H1 (cell line): Measurements from ENCODE around the gene CDIPT. TPM values are rescaled to one million over a fixed set of nuclear protein-coding genes. Genes with fewer than 3 reads are reported as not detected.

Experiments
- CREB1 ChIP-seq: IDR thresholded peaks from 2 replicates; pipeline ENCODE4 v1.6.1; 2012; ENCODE audit warnings: inconsistent platforms
- EZH2 ChIP-seq: fragments of 200-600 bp; sonication (generic); IDR thresholded peaks from 2 replicates; pipeline ENCODE4 v1.7.1; 2012; ENCODE audit warnings: low read depth, mild to moderate bottlenecking, moderate library complexity, low read length, inconsistent platforms; ENCODE audit not compliant: severe bottlenecking
- FOSL1 ChIP-seq: IDR thresholded peaks from 2 replicates; pipeline ENCODE4 v1.6.1; 2011; ENCODE audit warnings: mild to moderate bottlenecking, low read depth, low read length, moderate library complexity; ENCODE audit not compliant: insufficient read depth
- JUN ChIP-seq: IDR thresholded peaks from 2 replicates; pipeline ENCODE4 v1.6.1; 2011; ENCODE audit warnings: low read depth, mild to moderate bottlenecking, improper control_type of control experiment, low read length
- KDM4A ChIP-seq: IDR thresholded peaks from one replicate; pipeline ENCODE4 v1.7.1; 2012; ENCODE audit warnings: low read depth, mild to moderate bottlenecking, moderate library complexity, low read length, inconsistent platforms; ENCODE audit not compliant: severe bottlenecking
- KDM5A ChIP-seq: fragments of 200-600 bp; IDR thresholded peaks from 2 replicates; pipeline ENCODE4 v1.7.1; 2012; ENCODE audit warnings: mild to moderate bottlenecking, low read length, inconsistent platforms, mixed read lengths
- PHF8 ChIP-seq: fragments of 200-600 bp; sonication (generic); conservative IDR thresholded peaks from 2 replicates; pipeline ENCODE4 v1.7.1; 2012; ENCODE audit warnings: low read depth, mild to moderate bottlenecking, inconsistent platforms, low read length, moderate library complexity
- SP4 ChIP-seq: IDR thresholded peaks from 2 replicates; pipeline ENCODE4 v1.6.1; 2012; ENCODE audit warnings: low read length, inconsistent platforms
- TBP ChIP-seq: IDR thresholded peaks from 2 replicates; pipeline ENCODE4 v1.6.1; 2011; ENCODE audit warnings: low read depth, low read length, improper control_type of control experiment
- polyA plus RNA-seq, 7 experiments: library from polyadenylated mRNA; depleted of rRNA in 3 of 7; stranded (reverse) in 5 of 7; unstranded in 2 of 7; fragments of >200 nt in 5 of 7; fragments of 200-250 nt in 2 of 7; gene quantifications; 1 replicate in 5 of 7; 2 replicates in 1 of 7; 4 replicates in 1 of 7; pipeline versions ENCODE4 v1.2.1 to v1.2.3, GENCODE V29; 2011 to 2013; ENCODE audit warnings: missing spikeins in 2 of 7, mixed read lengths in 2 of 7
- total RNA-seq: library from RNA; stranded (reverse); fragmentation: NEBNext Ultra II Directional; extraction: Animal tissue kit (Norgen Biotek cat#: 25700); gene quantifications from 2 replicates; pipeline ENCODE4 v1.2.1, GENCODE V29; 2021

Gene CDIPT
- total and polyA plus RNA-seq, 2 of the 8 experiments (the other 6 are each of a cell fraction or from before 2014, with no cell fraction given): 69.2 to 140 TPM

DNA sequence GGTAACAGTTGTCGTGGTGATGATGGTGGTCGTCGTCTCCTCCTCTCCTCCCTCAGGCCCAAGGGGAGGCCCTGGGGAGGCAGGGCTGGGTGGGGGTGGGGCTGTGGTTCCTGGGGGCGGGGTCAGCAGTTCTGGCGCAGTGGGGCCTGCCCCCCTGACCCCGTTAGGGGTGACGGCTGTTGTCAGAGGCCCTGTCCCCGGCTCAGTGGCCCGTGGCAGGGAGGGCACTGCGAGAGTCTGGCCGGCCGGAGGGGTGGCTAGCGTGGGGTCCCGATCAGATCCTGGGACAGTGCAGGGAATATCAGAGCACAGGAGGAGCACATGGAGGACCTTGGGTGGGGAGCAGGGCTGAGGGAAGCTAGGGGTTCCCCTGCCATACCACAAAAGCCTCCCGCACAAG is 33.8 kb upstream of the CDIPT start (continued):
- TF ChIP-seq KDM4A (no peak), FOSL1 (no peak), JUN (no peak), CREB1 (no peak), SP4 (no peak), TBP (no peak), PHF8 (no peak), EZH2 (no peak), KDM5A (no peak)
